AG04450 (cell line): ENCODE results near the gene TSC22D3. TPM values are rescaled to one million over a fixed set of nuclear protein-coding genes. Genes with fewer than 3 reads are reported as not detected.

Experiments
- CTCF ChIA-PET: fragments of 300-600, 350-600 bp; formaldehyde crosslinking; extraction: SDS; loops from one replicate; lab custom pipeline; 2022; ENCODE audit warnings: antibody characterized with exemption, inconsistent platforms; lab: Charles Lee
- POLR2A ChIA-PET: fragments of 350-600 bp; formaldehyde crosslinking; extraction: SDS; loops from one replicate; lab custom pipeline; 2021; ENCODE audit warnings: antibody characterized with exemption, inconsistent platforms; lab: Yijun Ruan, JAX
- DNase-seq: peaks from one replicate; pipeline ENCODE4 v3.0.0-alpha.2; 2011; ENCODE audit warnings: low read depth, low spot score
- H3K27ac ChIP-seq: one replicate; pipeline ENCODE4 v1.5.1; 2012; ENCODE audit warnings: low read depth, low read length, control low read depth
- H3K27me3 ChIP-seq: one replicate; pipeline ENCODE4 v1.6.0; 2012; ENCODE audit warnings: low read length; ENCODE audit not compliant: control insufficient read depth, insufficient read depth
- H3K4me3 ChIP-seq: 2 replicates; pipeline ENCODE4 v1.5.1; 2011; ENCODE audit warnings: mild to moderate bottlenecking, low read depth, low read length, control low read depth
- H3K9me3 ChIP-seq: 2 replicates; pipeline ENCODE4 v1.5.1; 2012; ENCODE audit warnings: low read length; ENCODE audit not compliant: control insufficient read depth, insufficient read depth
- CTCF ChIP-seq: IDR thresholded peaks from 2 replicates; pipeline ENCODE4 v1.5.1; 2011; ENCODE audit warnings: low read depth, low read length, control low read depth, inconsistent platforms
- polyA plus RNA-seq: library from polyadenylated mRNA; depleted of rRNA; stranded (reverse); fragments of >200 nt; gene quantifications from 2 replicates; pipeline ENCODE4 v1.2.3, GENCODE V29; 2011

TSC22D3 gene
- polyA plus RNA-seq, 1 experiment: 25.3 TPM

GRCh38 chrX:107677909-107678308, 97.7 kb downstream of the TSC22D3 start:
- Histone ChIP-seq H3K27me3 (no peaks in the 10 kb centered on the region), H3K4me3 (no peak overlapping the region), H3K27ac (no peak overlapping the region), H3K9me3 (no peaks in the 10 kb centered on the region)
- TF ChIP-seq CTCF: no peak
- ChIA-PET CTCF (interaction anchor here (1.1 to 3.0 kb wide), 4 partner anchors 19 to 99 kb away, joined by 3 to 10 read pairs (median 5); partner anchors contain the start of gene NCBP2L), POLR2A (no interaction called here)
- no peak for DNase-seq

GRCh38 chrX:107677501-107677901, 98.1 kb downstream of the TSC22D3 start:
- DNase-seq: no peak
- ChIA-PET CTCF (interaction anchor here (1.1 to 3.0 kb wide), 5 partner anchors 18 to 100 kb away, joined by 3 to 10 read pairs (median 6); partner anchors contain the start of gene NCBP2L), POLR2A (no interaction called here)
- TF ChIP-seq CTCF: no peak
- peak overlapping the region; percentile 21 for H3K27ac ChIP-seq
- H3K27me3 ChIP-seq: no peaks in the 10 kb centered on the region
- no peak overlapping the region for H3K4me3 ChIP-seq
- H3K9me3 ChIP-seq: no peaks in the 10 kb centered on the region

GRCh38 chrX:107676559-107677378, 98.8 kb downstream of the TSC22D3 start:
- ChIA-PET CTCF (interaction anchor here (0.9 to 3.0 kb wide), 8 partner anchors 11 to 101 kb away, joined by 3 to 10 read pairs (median 4); partner anchors contain the start of genes NCBP2L and TSC22D3), POLR2A (interaction anchor here (1.0 kb wide), 1 partner anchor 40 kb away, joined by 3 read pairs; no protein-coding TSS in a partner anchor)
- peak overlapping the region; percentile 21 for H3K27ac ChIP-seq
- peak overlapping the region; percentile 67 for H3K4me3 ChIP-seq
- peak; percentile 50 for DNase-seq
- no peaks in the 10 kb centered on the region for H3K27me3 ChIP-seq
- no peaks in the 10 kb centered on the region for H3K9me3 ChIP-seq
- no peak for TF ChIP-seq CTCF

- no peak for TF ChIP-seq CTCF
- H3K9me3 ChIP-seq: no peaks in the 10 kb centered on the region
- ChIA-PET POLR2A (interaction anchor here (1.0 kb wide), 1 partner anchor 40 kb away, joined by 3 read pairs; no protein-coding TSS in a partner anchor), CTCF (interaction anchor here (0.9 to 3.5 kb wide), 7 partner anchors 11 to 101 kb away, joined by 3 to 16 read pairs (median 4); partner anchors contain the start of genes NCBP2L and TSC22D3)
- no peaks in the 10 kb centered on the region for H3K27me3 ChIP-seq
- no peak for DNase-seq
- no peak overlapping the region for H3K27ac ChIP-seq
- H3K4me3 ChIP-seq: peak overlapping the region; percentile 67
Measured at GRCh38 chrX:107675823-107676555, 99.6 kb downstream of the TSC22D3 start.
